DND-41 (cell line): ENCODE data around the gene DSCAML1.

Experiments used
- EZH2 ChIP-seq: IDR thresholded peaks from 3 replicates; pipeline ENCODE4 v1.6.1; 2012; ENCODE audit warnings: borderline replicate concordance, low read depth, mild to moderate bottlenecking, moderate library complexity, low read length, inconsistent platforms; ENCODE audit not compliant: severe bottlenecking
- TF ChIP-seq, protein P1 (sequence below): IDR thresholded peaks from 2 replicates; pipeline ENCODE4 v1.5.1; 2012; ENCODE audit warnings: borderline replicate concordance, low read length, moderate library complexity, mild to moderate bottlenecking; ENCODE audit not compliant: poor library complexity, severe bottlenecking; ENCODE audit errors: extremely low read depth

DNA sequence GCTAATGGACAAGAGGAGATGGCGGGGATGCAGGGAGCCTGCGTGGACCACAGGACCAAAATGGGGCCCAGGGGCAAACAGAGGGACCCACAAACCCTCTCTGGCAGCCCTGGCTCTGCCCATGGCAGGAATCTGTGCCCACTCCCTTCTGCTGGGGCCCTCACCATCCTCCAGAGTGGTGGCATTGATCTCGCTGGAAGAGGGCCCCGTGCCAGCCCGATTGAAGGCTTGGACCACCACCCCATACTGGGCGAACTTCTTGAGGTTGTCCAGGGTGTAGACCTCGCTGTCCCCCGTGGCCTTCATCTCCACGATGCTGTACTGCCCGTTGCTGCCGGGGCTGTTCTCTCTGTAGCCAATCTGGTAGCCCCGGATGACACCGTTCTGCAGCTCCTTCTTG lies 332.2 kb downstream of the DSCAML1 start:
- TF ChIP-seq, protein P1, sequence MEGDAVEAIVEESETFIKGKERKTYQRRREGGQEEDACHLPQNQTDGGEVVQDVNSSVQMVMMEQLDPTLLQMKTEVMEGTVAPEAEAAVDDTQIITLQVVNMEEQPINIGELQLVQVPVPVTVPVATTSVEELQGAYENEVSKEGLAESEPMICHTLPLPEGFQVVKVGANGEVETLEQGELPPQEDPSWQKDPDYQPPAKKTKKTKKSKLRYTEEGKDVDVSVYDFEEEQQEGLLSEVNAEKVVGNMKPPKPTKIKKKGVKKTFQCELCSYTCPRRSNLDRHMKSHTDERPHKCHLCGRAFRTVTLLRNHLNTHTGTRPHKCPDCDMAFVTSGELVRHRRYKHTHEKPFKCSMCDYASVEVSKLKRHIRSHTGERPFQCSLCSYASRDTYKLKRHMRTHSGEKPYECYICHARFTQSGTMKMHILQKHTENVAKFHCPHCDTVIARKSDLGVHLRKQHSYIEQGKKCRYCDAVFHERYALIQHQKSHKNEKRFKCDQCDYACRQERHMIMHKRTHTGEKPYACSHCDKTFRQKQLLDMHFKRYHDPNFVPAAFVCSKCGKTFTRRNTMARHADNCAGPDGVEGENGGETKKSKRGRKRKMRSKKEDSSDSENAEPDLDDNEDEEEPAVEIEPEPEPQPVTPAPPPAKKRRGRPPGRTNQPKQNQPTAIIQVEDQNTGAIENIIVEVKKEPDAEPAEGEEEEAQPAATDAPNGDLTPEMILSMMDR: no peak
- no peak for TF ChIP-seq EZH2
